K562 (cell line): ENCODE measurements around the gene HAPLN2. TPM values are rescaled to one million over a fixed set of nuclear protein-coding genes. Genes with fewer than 3 reads are reported as not detected.

ENCODE experiments used
- CC2D1A ChIP-seq: fragments of 450-650 bp; IDR thresholded peaks from 2 replicates; pipeline ENCODE4 v1.6.1; 2017; ENCODE audit warnings: mild to moderate bottlenecking
- CHD7 ChIP-seq: fragments of 200-600 bp; sonication (generic); IDR thresholded peaks from one replicate; pipeline ENCODE4 v1.6.1; 2012; ENCODE audit warnings: mild to moderate bottlenecking, low read depth, low read length, inconsistent platforms
- E2F6 ChIP-seq, 2 experiments: IDR thresholded peaks; 2 replicates each; pipeline ENCODE4 v1.6.1; 2011; ENCODE audit warnings: borderline replicate concordance in 1 of 2, control low read depth in 1 of 2, low read depth in 1 of 2, low read length in 1 of 2, mild to moderate bottlenecking in 1 of 2, mixed read lengths in 1 of 2, moderate library complexity in 1 of 2; ENCODE audit not compliant: insufficient read depth in 1 of 2, insufficient read length in 1 of 2, poor library complexity in 1 of 2, severe bottlenecking in 1 of 2; ENCODE audit errors: extremely low read depth in 1 of 2
- EP300 ChIP-seq: IDR thresholded peaks from 2 replicates; pipeline ENCODE4 v1.6.1; 2012; ENCODE audit warnings: low read length, improper control_type of control experiment
- GMEB1 ChIP-seq: fragments of 250-450 bp; sonication (Bioruptor Pico); IDR thresholded peaks from 2 replicates; pipeline ENCODE4 v1.4.0; 2020; ENCODE audit warnings: mild to moderate bottlenecking
- GTF2B ChIP-seq: IDR thresholded peaks from 2 replicates; pipeline ENCODE4 v1.6.1; 2011; ENCODE audit not compliant: insufficient read length; ENCODE audit errors: extremely low read depth
- HDAC8 ChIP-seq: fragments of 450-650 bp; IDR thresholded peaks from 2 replicates; pipeline ENCODE4 v1.6.1; 2016; ENCODE audit warnings: mild to moderate bottlenecking, missing genetic modification characterization, moderate library complexity, missing compliant biosample characterization
- HNRNPLL ChIP-seq: fragments of 200-400 bp; formaldehyde crosslinking; IDR thresholded peaks from 2 replicates; pipeline ENCODE4 v1.6.1; 2017; ENCODE audit warnings: low read length, low read depth, mild to moderate bottlenecking; ENCODE audit not compliant: poor library complexity, severe bottlenecking
- MAFG ChIP-seq: fragments of 450-650 bp; conservative IDR thresholded peaks from 2 replicates; pipeline ENCODE4 v1.6.1; 2016; ENCODE audit warnings: missing genetic modification characterization, missing compliant biosample characterization
- NCOA6 ChIP-seq: fragments of 450-650 bp; IDR thresholded peaks from 2 replicates; pipeline ENCODE4 v1.6.1; 2017; ENCODE audit warnings: mild to moderate bottlenecking
- ZNF217 ChIP-seq: sonication (generic); formaldehyde crosslinking; IDR thresholded peaks from 2 replicates; pipeline ENCODE4 v1.8.0; 2022; ENCODE audit warnings: mild to moderate bottlenecking, missing genetic modification reagents
- ZNF77 ChIP-seq: fragments of 250-450 bp; sonication (Bioruptor Pico); IDR thresholded peaks from 2 replicates; pipeline ENCODE4 v1.5.0; 2020
- polyA plus RNA-seq, 8 experiments: library from polyadenylated mRNA; depleted of rRNA in 4 of 8; stranded (reverse) in 5 of 8; unstranded in 3 of 8; fragments of >200 nt; fragmentation: Nextera tagmentation in 2 of 8; fragmentation: Illumina TruSeq in 1 of 8; extraction: Ambion mirVana in 2 of 8; extraction: Trizol in 1 of 8; gene quantifications; 2 replicates each; pipeline versions ENCODE4 v1.2.1 to v1.2.3, GENCODE V29; 2011 to 2014; ENCODE audit warnings: inconsistent platforms in 1 of 8, missing spikeins in 1 of 8
- total RNA-seq, 7 experiments: library from RNA; depleted of rRNA in 6 of 7; stranded (reverse); fragments of >200 nt in 6 of 7; fragmentation: Illumina TruSeq in 2 of 7; extraction: Trizol in 2 of 7; gene quantifications; 2 replicates each; pipeline versions ENCODE4 v1.2.1 to v1.2.3, GENCODE V29; 2011 to 2021; ENCODE audit warnings: low replicate concordance in 1 of 7

The HAPLN2 gene
- total and polyA plus RNA-seq, 9 of the 15 experiments (the other 6 are each of a cell fraction or from before 2014, with no cell fraction given), result 0.14 to 5.2 (median 3.8) TPM; not detected in 4

GRCh38 chr1:156601122-156601830 lies 17.9 kb upstream of the HAPLN2 start, which contains the start of gene GPATCH4 (continued):
- TF ChIP-seq GTF2B (no peak), HNRNPLL (no peak), HDAC8 (tag) (no peak), CHD7 (no peak), EP300 (peak; percentile 49; the same call in 1 of the 2 replicates), E2F6 (IDR thresholded peaks at IDR 0.05; ENCODE audit: borderline replicate concordance in 1 of 2, extremely low read depth in 1 of 2, insufficient read depth in 1 of 2, insufficient read length in 1 of 2, low read depth in 1 of 2, low read length in 1 of 2, poor library complexity in 1 of 2, severe bottlenecking in 1 of 2) (peak in 1 of 2 experiments; percentile 48), CC2D1A (no peak), MAFG (tag) (no peak), GMEB1 (CRISPR knock-in tag) (peak; percentile 39; the same call in 1 of the 2 replicates), NCOA6 (no peak), ZNF77 (no peak), ZNF217 (CRISPR knock-in tag) (no peak)
